Neural cell (in vitro differentiated cells): ENCODE data around the gene PSMB3. TPM values are rescaled to one million over a fixed set of nuclear protein-coding genes. Genes with fewer than 3 reads are reported as not detected.

Experiments
- H2AFZ ChIP-seq: fragments of 200-600, 300-800 bp; sonication (generic), shearing (Covaris generic); 2 replicates; pipeline ENCODE4 v1.6.0; 2014; ENCODE audit warnings: low read depth, mild to moderate bottlenecking, antibody characterized with exemption, low read length, moderate library complexity
- H3F3A ChIP-seq: fragments of 200-600 bp; shearing (Covaris generic); 2 replicates; pipeline ENCODE4 v1.6.1; 2016; ENCODE audit warnings: mild to moderate bottlenecking, moderate library complexity, mixed read lengths, antibody characterized with exemption, low read length; ENCODE audit not compliant: insufficient read depth, poor library complexity, severe bottlenecking
- H3K27ac ChIP-seq: fragments of 200-600, 300-800 bp; sonication (generic), shearing (Covaris generic); 2 replicates; pipeline ENCODE4 v1.5.1; 2014; ENCODE audit warnings: mild to moderate bottlenecking, low read length, moderate library complexity
- H3K27me3 ChIP-seq: fragments of 300-800, 200-600 bp; sonication (generic), shearing (Covaris generic); 2 replicates; pipeline ENCODE4 v1.6.0; 2014; ENCODE audit warnings: mild to moderate bottlenecking, low read depth, low read length, moderate library complexity; ENCODE audit not compliant: insufficient read depth
- H3K36me3 ChIP-seq: fragments of 300-800, 200-600 bp; sonication (generic), shearing (Covaris generic); 2 replicates; pipeline ENCODE4 v1.5.1; 2014; ENCODE audit warnings: mild to moderate bottlenecking, antibody characterized with exemption, low read length, moderate library complexity; ENCODE audit not compliant: insufficient read depth
- H3K4me2 ChIP-seq: fragments of 300-800, 200-600 bp; sonication (generic), shearing (Covaris generic); 2 replicates; pipeline ENCODE4 v1.6.0; 2014; ENCODE audit warnings: mild to moderate bottlenecking, low read length
- H3K4me3 ChIP-seq: fragments of 300-800, 200-600 bp; sonication (generic), shearing (Covaris generic); 2 replicates; pipeline ENCODE4 v1.5.1; 2014; ENCODE audit warnings: mild to moderate bottlenecking, low read length, moderate library complexity
- H3K79me2 ChIP-seq: fragments of 200-600 bp; shearing (Covaris generic); replicated peaks from 2 replicates; pipeline ENCODE4 v1.6.0; 2014; ENCODE audit warnings: mild to moderate bottlenecking, low read length, moderate library complexity; ENCODE audit not compliant: insufficient read depth
- H3K9ac ChIP-seq: fragments of 300-800, 200-600 bp; sonication (generic), shearing (Covaris generic); 2 replicates; pipeline ENCODE4 v1.6.1; 2016; ENCODE audit warnings: mild to moderate bottlenecking, low read length, mixed read lengths
- H3K9me2 ChIP-seq: fragments of 200-600 bp; shearing (Covaris generic); 2 replicates; pipeline ENCODE4 v1.6.1; 2016; ENCODE audit warnings: mild to moderate bottlenecking, low read length, mixed read lengths; ENCODE audit not compliant: insufficient read depth
- H3K9me3 ChIP-seq: fragments of 200-600, 300-800 bp; sonication (generic), shearing (Covaris generic); 2 replicates; pipeline ENCODE4 v1.6.1; 2016; ENCODE audit warnings: mild to moderate bottlenecking, mixed run types, low read length, moderate library complexity, mixed read lengths
- H4K20me1 ChIP-seq: fragments of 200-600 bp; shearing (Covaris generic); 2 replicates; pipeline ENCODE4 v1.6.1; 2016; ENCODE audit warnings: mild to moderate bottlenecking, mixed run types; ENCODE audit not compliant: insufficient read depth
- EP300 ChIP-seq: fragments of 450-650 bp; conservative IDR thresholded peaks from 2 replicates; pipeline ENCODE4 v1.6.1; 2014; ENCODE audit warnings: antibody characterized with exemption, mild to moderate bottlenecking, moderate library complexity; ENCODE audit not compliant: poor library complexity, severe bottlenecking
- EZH2 ChIP-seq: fragments of 200-600, 300-800 bp; shearing (Covaris generic), sonication (generic); IDR thresholded peaks from 2 replicates; pipeline ENCODE4 v1.6.1; 2014; ENCODE audit warnings: antibody characterized with exemption, low read length, borderline replicate concordance, mild to moderate bottlenecking; ENCODE audit not compliant: insufficient read depth, poor library complexity, severe bottlenecking
- MXI1 ChIP-seq: fragments of 450-650 bp; conservative IDR thresholded peaks from 2 replicates; pipeline ENCODE4 v1.6.1; 2014; ENCODE audit warnings: antibody characterized with exemption, mild to moderate bottlenecking; ENCODE audit not compliant: poor library complexity, severe bottlenecking
- POLR2AphosphoS5 ChIP-seq: IDR thresholded peaks from 2 replicates; pipeline ENCODE4 v1.6.1; 2012
- RAD21 ChIP-seq: fragments of 450-650 bp; conservative IDR thresholded peaks from 2 replicates; pipeline ENCODE4 v1.6.1; 2014; ENCODE audit warnings: antibody characterized with exemption, mild to moderate bottlenecking, moderate library complexity
- SMC3 ChIP-seq: fragments of 450-650 bp; conservative IDR thresholded peaks from 2 replicates; pipeline ENCODE4 v1.6.1; 2014; ENCODE audit warnings: antibody characterized with exemption, mild to moderate bottlenecking, moderate library complexity; ENCODE audit not compliant: poor library complexity
- TAF1 ChIP-seq: IDR thresholded peaks from 2 replicates; pipeline ENCODE4 v1.6.1; 2012; ENCODE audit warnings: low read depth
- polyA plus RNA-seq: library from polyadenylated mRNA; depleted of rRNA; stranded (reverse); fragments of >200 nt; gene quantifications from 2 replicates; pipeline ENCODE4 v1.2.3, GENCODE V29; 2014
- TF ChIP-seq, protein P1 (sequence below): IDR thresholded peaks from 2 replicates; pipeline ENCODE4 v1.6.1; 2012; ENCODE audit warnings: borderline replicate concordance
- TF ChIP-seq, protein P2 (sequence below): fragments of 450-650 bp; IDR thresholded peaks from 2 replicates; pipeline ENCODE4 v1.5.1; 2014; ENCODE audit warnings: antibody characterized with exemption, mild to moderate bottlenecking, moderate library complexity; ENCODE audit not compliant: poor library complexity, severe bottlenecking

Gene PSMB3
- polyA plus RNA-seq, 1 donor from 2014 or later, result 338 TPM

DNA sequence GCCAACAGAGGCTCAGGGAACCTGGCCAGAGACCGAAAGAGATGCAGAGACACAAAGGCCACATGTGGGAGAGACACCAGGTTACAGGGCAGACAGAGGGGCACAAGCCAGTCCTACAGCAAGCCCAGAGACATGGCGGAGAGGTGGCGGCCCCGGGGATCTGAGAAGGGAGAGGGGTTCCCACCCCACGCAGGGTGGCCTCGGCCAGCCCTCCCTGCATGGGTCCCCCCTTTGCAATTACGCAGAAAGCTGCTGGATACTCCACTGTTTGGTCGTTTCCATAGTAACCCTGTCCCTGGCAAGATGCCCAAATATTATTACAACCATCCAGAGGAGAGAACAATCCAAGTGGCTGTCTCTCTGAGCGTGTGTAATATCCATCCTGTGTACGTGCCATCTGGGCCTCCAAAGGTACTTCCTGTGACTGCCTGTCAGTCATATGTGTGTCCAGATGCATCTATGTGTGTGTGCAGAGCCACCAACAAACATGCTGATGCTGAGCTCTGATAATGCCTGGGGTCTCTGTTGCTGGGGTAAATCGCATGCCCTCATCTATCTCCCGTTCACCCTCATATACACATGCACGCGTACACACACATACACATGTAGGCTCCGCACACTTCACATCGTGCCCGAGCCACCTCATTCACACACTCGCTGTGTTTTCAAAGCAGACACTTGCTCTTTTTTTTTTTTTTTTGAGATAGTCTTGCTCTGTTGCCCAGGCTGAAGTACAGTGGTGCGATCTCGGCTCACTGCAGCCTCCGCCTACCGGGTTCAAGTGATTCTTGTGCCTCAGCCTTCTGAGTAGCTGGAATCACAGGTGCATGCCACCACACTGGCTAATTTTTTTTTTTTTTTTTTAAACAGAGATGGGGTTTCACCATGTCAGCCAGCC is 9.9 kb upstream of the PSMB3 start:
- no peaks in the 10 kb centered on the region for H3K27me3 ChIP-seq
- no peak for TF ChIP-seq POLR2AphosphoS5
- no peak for TF ChIP-seq SMC3
- no peak for TF ChIP-seq RAD21
- TF ChIP-seq, protein P1, sequence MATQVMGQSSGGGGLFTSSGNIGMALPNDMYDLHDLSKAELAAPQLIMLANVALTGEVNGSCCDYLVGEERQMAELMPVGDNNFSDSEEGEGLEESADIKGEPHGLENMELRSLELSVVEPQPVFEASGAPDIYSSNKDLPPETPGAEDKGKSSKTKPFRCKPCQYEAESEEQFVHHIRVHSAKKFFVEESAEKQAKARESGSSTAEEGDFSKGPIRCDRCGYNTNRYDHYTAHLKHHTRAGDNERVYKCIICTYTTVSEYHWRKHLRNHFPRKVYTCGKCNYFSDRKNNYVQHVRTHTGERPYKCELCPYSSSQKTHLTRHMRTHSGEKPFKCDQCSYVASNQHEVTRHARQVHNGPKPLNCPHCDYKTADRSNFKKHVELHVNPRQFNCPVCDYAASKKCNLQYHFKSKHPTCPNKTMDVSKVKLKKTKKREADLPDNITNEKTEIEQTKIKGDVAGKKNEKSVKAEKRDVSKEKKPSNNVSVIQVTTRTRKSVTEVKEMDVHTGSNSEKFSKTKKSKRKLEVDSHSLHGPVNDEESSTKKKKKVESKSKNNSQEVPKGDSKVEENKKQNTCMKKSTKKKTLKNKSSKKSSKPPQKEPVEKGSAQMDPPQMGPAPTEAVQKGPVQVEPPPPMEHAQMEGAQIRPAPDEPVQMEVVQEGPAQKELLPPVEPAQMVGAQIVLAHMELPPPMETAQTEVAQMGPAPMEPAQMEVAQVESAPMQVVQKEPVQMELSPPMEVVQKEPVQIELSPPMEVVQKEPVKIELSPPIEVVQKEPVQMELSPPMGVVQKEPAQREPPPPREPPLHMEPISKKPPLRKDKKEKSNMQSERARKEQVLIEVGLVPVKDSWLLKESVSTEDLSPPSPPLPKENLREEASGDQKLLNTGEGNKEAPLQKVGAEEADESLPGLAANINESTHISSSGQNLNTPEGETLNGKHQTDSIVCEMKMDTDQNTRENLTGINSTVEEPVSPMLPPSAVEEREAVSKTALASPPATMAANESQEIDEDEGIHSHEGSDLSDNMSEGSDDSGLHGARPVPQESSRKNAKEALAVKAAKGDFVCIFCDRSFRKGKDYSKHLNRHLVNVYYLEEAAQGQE, result no peak
- no peak for TF ChIP-seq EZH2
- TF ChIP-seq MXI1, result no peak
- no peak for TF ChIP-seq TAF1
- TF ChIP-seq EP300, result no peak
- TF ChIP-seq, protein P2, sequence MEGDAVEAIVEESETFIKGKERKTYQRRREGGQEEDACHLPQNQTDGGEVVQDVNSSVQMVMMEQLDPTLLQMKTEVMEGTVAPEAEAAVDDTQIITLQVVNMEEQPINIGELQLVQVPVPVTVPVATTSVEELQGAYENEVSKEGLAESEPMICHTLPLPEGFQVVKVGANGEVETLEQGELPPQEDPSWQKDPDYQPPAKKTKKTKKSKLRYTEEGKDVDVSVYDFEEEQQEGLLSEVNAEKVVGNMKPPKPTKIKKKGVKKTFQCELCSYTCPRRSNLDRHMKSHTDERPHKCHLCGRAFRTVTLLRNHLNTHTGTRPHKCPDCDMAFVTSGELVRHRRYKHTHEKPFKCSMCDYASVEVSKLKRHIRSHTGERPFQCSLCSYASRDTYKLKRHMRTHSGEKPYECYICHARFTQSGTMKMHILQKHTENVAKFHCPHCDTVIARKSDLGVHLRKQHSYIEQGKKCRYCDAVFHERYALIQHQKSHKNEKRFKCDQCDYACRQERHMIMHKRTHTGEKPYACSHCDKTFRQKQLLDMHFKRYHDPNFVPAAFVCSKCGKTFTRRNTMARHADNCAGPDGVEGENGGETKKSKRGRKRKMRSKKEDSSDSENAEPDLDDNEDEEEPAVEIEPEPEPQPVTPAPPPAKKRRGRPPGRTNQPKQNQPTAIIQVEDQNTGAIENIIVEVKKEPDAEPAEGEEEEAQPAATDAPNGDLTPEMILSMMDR, result no peak
- H3K9ac ChIP-seq, result peak overlapping the region; percentile 59
- no peak overlapping the region for H3K4me2 ChIP-seq
- H4K20me1 ChIP-seq, result peaks cover 23% of the 10 kb centered on the region
- no peak overlapping the region for H2AFZ ChIP-seq
- no peaks in the 10 kb centered on the region for H3K9me2 ChIP-seq
- peaks cover 78% of the 10 kb centered on the region for H3K79me2 ChIP-seq
- peak overlapping the region; percentile 83 for H3K27ac ChIP-seq
- H3K36me3 ChIP-seq, result no peaks in the 10 kb centered on the region
- H3K9me3 ChIP-seq, result no peaks in the 10 kb centered on the region
- peak overlapping the region; percentile 62 for H3K4me3 ChIP-seq
- no peaks in the 10 kb centered on the region for H3F3A ChIP-seq

DNA sequence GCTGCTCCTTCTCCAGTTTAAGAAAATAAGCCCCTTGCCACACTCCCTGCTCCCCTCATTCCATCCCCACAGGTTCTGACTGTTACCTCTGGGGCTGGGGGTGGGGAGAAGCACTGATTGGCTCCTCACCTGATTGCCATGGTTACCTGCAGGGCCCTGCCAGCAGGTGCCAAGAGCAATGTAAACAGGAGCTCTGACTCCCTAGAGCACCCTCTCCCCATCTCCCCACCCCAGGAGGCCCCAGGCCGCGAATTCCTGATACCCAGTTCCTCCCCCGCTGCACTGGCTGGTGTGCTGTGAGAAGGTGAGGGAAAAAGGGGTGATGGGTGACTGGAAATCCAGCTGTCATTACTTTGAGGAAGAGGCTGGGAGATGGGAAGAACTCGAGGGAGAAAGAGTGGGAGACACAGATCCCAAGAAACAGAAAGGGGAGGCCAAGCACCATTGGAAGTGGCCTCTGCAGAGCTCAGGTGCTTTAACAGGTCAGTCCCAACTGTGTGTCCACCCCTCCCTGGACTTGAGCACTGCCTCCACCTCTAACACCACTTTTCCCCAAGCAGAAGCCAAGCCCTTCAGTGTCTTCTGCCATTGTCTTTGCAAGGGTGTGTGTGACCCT is 8.9 kb upstream of the PSMB3 start:
- peak overlapping the region; percentile 83 for H3K27ac ChIP-seq
- H3K36me3 ChIP-seq, result no peaks in the 10 kb centered on the region
- H3K9ac ChIP-seq, result peak overlapping the region; percentile 59
- H3K27me3 ChIP-seq, result no peaks in the 10 kb centered on the region
- H3K4me2 ChIP-seq, result peak overlapping the region; percentile 64
- H3K79me2 ChIP-seq, result peaks cover 84% of the 10 kb centered on the region
- no peaks in the 10 kb centered on the region for H3K9me3 ChIP-seq
- H2AFZ ChIP-seq, result no peak overlapping the region
- no peaks in the 10 kb centered on the region for H3F3A ChIP-seq
- H3K9me2 ChIP-seq, result no peaks in the 10 kb centered on the region
- TF ChIP-seq EP300 (peak; percentile 17), POLR2AphosphoS5 (peak; percentile 23)
- TF ChIP-seq, protein P1, result no peak
- H4K20me1 ChIP-seq, result peaks cover 23% of the 10 kb centered on the region
- H3K4me3 ChIP-seq, result peak overlapping the region; percentile 62
